HCT116 (cell line): ENCODE results near the gene FAM78B. TPM values are rescaled to one million over a fixed set of nuclear protein-coding genes. Genes with fewer than 3 reads are reported as not detected.
A peak's percentile ranks its signal among the peaks of the same experiment; 100 is the strongest.

Experiments
- ATAC-seq: fragments of 200-7000 bp; cut with Tn5 transposase; 2 replicates; pipeline ENCODE4 v1.9.1; 2020; ENCODE audit warnings: mild to moderate bottlenecking, moderate library complexity
- BruUV-seq: library from RNA; stranded (reverse); fragments of 400-500 nt; replicated peaks from 2 replicates; lab custom pipeline; 2021; lab: Mats Ljungman, UMichigan
- CTCF ChIA-PET: fragments of 300-600 bp; sonication (Branson Sonifier 250); formaldehyde crosslinking; loops from one replicate; lab custom pipeline; 2021; ENCODE audit warnings: antibody characterized with exemption; lab: Charles Lee
- POLR2A ChIA-PET: fragments of 300-600, 350-600 bp; sonication (Branson Sonifier 250); formaldehyde crosslinking; loops from one replicate; lab custom pipeline; 2021; ENCODE audit warnings: antibody characterized with exemption; lab: Charles Lee
- RAD21 ChIA-PET, 2 experiments: fragments of 300-600 bp; sonication (Branson Sonifier 250); formaldehyde crosslinking; loops; one replicate each; lab custom pipeline; 2023; ENCODE audit warnings: low total read pairs in 2 of 2; ENCODE audit not compliant: uncharacterized antibody in 2 of 2, unreplicated experiment in 2 of 2, low non-redundant PET in 1 of 2; lab: Charles Lee
- DNase-seq: peaks from one replicate; pipeline ENCODE4 v3.0.0-alpha.2; 2010; ENCODE audit warnings: low read depth, low spot score
- H2AFZ ChIP-seq: fragments of 200-600 bp; shearing (Covaris generic), sonication (generic); 2 replicates; pipeline ENCODE4 v1.6.1; 2017; ENCODE audit warnings: low read depth, mixed run types, mixed read lengths, antibody characterized with exemption, low read length; ENCODE audit not compliant: poor library complexity, severe bottlenecking
- H3K27ac ChIP-seq: 2 replicates; pipeline ENCODE4 v1.5.1; 2012; ENCODE audit warnings: low read depth, low read length
- H3K27me3 ChIP-seq: fragments of 200-600 bp; sonication (generic); 2 replicates; pipeline ENCODE4 v1.6.1; 2016; ENCODE audit warnings: mixed run types, low read length, mixed read lengths; ENCODE audit not compliant: insufficient read depth
- H3K36me3 ChIP-seq, 2 experiments: fragments of 200-500 bp in 1 of 2; fragments of 200-600 bp in 1 of 2; sonication (Bioruptor generic) in 1 of 2; sonication (generic) in 1 of 2; 2 replicates each; pipeline versions ENCODE4 v1.5.1 to v1.6.1; 2014 to 2016; ENCODE audit warnings: low read length in 2 of 2, inconsistent platforms in 1 of 2, mixed read lengths in 1 of 2, mixed run types in 1 of 2; ENCODE audit not compliant: insufficient read depth in 2 of 2, control insufficient read depth in 1 of 2
- H3K4me1 ChIP-seq, 2 experiments: fragments of 200-600 bp in 1 of 2; sonication (generic) in 1 of 2; 2 replicates each; pipeline versions ENCODE4 v1.5.1 to v1.6.1; 2012 to 2017; ENCODE audit warnings: low read length in 2 of 2, inconsistent platforms in 1 of 2, mild to moderate bottlenecking in 1 of 2, mixed read lengths in 1 of 2, mixed run types in 1 of 2, moderate library complexity in 1 of 2; ENCODE audit not compliant: insufficient read depth in 2 of 2, control insufficient read depth in 1 of 2
- H3K4me2 ChIP-seq: fragments of 200-600 bp; sonication (generic); 2 replicates; pipeline ENCODE4 v1.6.1; 2017; ENCODE audit warnings: mixed run types, low read length, mixed read lengths
- H3K4me3 ChIP-seq, 2 experiments: fragments of 200-600 bp in 1 of 2; sonication (generic) in 1 of 2; replicated peaks in 1 of 2; 2 replicates each; pipeline ENCODE4 v1.5.1; 2011 to 2016; ENCODE audit warnings: low read length in 2 of 2, control low read depth in 1 of 2, low read depth in 1 of 2, mild to moderate bottlenecking in 1 of 2, mixed read lengths in 1 of 2, mixed run types in 1 of 2
- H3K79me2 ChIP-seq: fragments of 200-600 bp; sonication (generic); 2 replicates; pipeline ENCODE4 v1.6.1; 2017; ENCODE audit warnings: mild to moderate bottlenecking, mixed run types, low read length, moderate library complexity, mixed read lengths; ENCODE audit not compliant: insufficient read depth
- H3K9ac ChIP-seq: fragments of 200-600 bp; sonication (generic); 2 replicates; pipeline ENCODE4 v1.6.1; 2016; ENCODE audit warnings: low read length, mixed read lengths
- H3K9me2 ChIP-seq: fragments of 200-600 bp; sonication (generic), shearing (Covaris generic); 2 replicates; pipeline ENCODE4 v1.6.1; 2017; ENCODE audit warnings: mixed run types, mild to moderate bottlenecking, moderate library complexity; ENCODE audit not compliant: insufficient read depth
- H3K9me3 ChIP-seq, 2 experiments: fragments of 200-500 bp in 1 of 2; fragments of 200-600 bp in 1 of 2; sonication (Bioruptor generic) in 1 of 2; sonication (generic) in 1 of 2; 2 replicates each; pipeline ENCODE4 v1.6.1; 2014 to 2017; ENCODE audit warnings: low read length in 2 of 2, mixed read lengths in 2 of 2, inconsistent platforms in 1 of 2, low read depth in 1 of 2, mild to moderate bottlenecking in 1 of 2, mixed run types in 1 of 2, moderate library complexity in 1 of 2; ENCODE audit not compliant: control insufficient read depth in 1 of 2, insufficient read depth in 1 of 2
- H4K20me1 ChIP-seq: fragments of 200-600 bp; sonication (generic), shearing (Covaris generic); 2 replicates; pipeline ENCODE4 v1.6.1; 2017; ENCODE audit warnings: mixed run types, mild to moderate bottlenecking, moderate library complexity; ENCODE audit not compliant: insufficient read depth
- CEBPB ChIP-seq: IDR thresholded peaks from 2 replicates; pipeline ENCODE4 v1.6.1; 2012; ENCODE audit warnings: low read depth
- CTCF ChIP-seq, 3 experiments: fragments of 200-600 bp in 1 of 3; sonication (generic) in 1 of 3; IDR thresholded peaks in 2 of 3; conservative IDR thresholded peaks in 1 of 3; 2 replicates each; pipeline ENCODE4 v1.5.1; 2012 to 2017; ENCODE audit warnings: low read depth in 2 of 3, low read length in 2 of 3, antibody characterized with exemption in 1 of 3, borderline replicate concordance in 1 of 3, control low read depth in 1 of 3, mild to moderate bottlenecking in 1 of 3, mixed read lengths in 1 of 3, mixed run types in 1 of 3, moderate library complexity in 1 of 3; ENCODE audit not compliant: insufficient read depth in 1 of 3
- EZH2 ChIP-seq: fragments of 200-600 bp; sonication (generic); IDR thresholded peaks from 2 replicates; pipeline ENCODE4 v1.6.1; 2017; ENCODE audit warnings: antibody characterized with exemption, mixed run types
- JUND ChIP-seq: IDR thresholded peaks from 2 replicates; pipeline ENCODE4 v1.6.1; 2012
- ZBTB33 ChIP-seq: IDR thresholded peaks from 2 replicates; pipeline ENCODE4 v1.6.1; 2011; ENCODE audit warnings: mild to moderate bottlenecking, low read length, moderate library complexity; ENCODE audit not compliant: insufficient replicate concordance; ENCODE audit errors: extremely low read depth
- intact Hi-C: fragments of 100-400 bp; cut with micrococcal nuclease; formaldehyde crosslinking; loops from 2 replicates; pipeline ENCODE4 v1.10.0; 2022
- total RNA-seq: library from RNA; stranded (reverse); gene quantifications from one replicate; pipeline ENCODE4 v1.2.1, GENCODE V29; 2021; ENCODE audit not compliant: unreplicated experiment

The FAM78B gene
- total RNA-seq, 1 experiment from 2014 or later, result 1.4 TPM

GRCh38 chr1:166167572-166167925 lies 748 bp upstream of the FAM78B start:
- H3K36me3 ChIP-seq, result no peaks in the 10 kb centered on the region
- H3K79me2 ChIP-seq, result no peaks in the 10 kb centered on the region
- no peaks in the 10 kb centered on the region for H3K9me2 ChIP-seq
- H4K20me1 ChIP-seq, result no peaks in the 10 kb centered on the region
- peak overlapping the region; percentile 86 for H2AFZ ChIP-seq
- ChIA-PET RAD21 (no interaction called here), CTCF (no interaction called here), POLR2A (no interaction called here)
- no peaks in the 10 kb centered on the region for H3K27me3 ChIP-seq
- no peak for DNase-seq
- H3K4me3 ChIP-seq, result peak overlapping the region; percentile 41 to 54
- no peak overlapping the region for H3K9ac ChIP-seq
- peaks cover 0 to 38% of the 10 kb centered on the region in 2 experiments; a peak in 3 of 4 replicates for H3K4me1 ChIP-seq
- no peaks in the 10 kb centered on the region for H3K9me3 ChIP-seq
- peak overlapping the region; percentile 82 for H3K4me2 ChIP-seq
- BruUV-seq, result no TSS peak
- H3K27ac ChIP-seq, result no peak overlapping the region
- intact Hi-C loops, result loop anchor here (5.0 kb wide), 1 partner anchor 535 kb away; the partner anchor contains the start of gene MGST3
- ATAC-seq, result peak; percentile 29
- peak; percentile 2 to 30 (median 12); a peak in 3 of 6 replicates for TF ChIP-seq CTCF (IDR thresholded peaks at IDR 0.05 in 2 of 3, conservative IDR thresholded peaks at IDR 0.05 in 1 of 3; ENCODE audit: borderline replicate concordance in 1 of 3, insufficient read depth in 1 of 3, low read depth in 2 of 3, low read length in 2 of 3)
- TF ChIP-seq JUND, result no peak
- TF ChIP-seq EZH2, result no peak
- no peak for TF ChIP-seq ZBTB33
- no peak for TF ChIP-seq CEBPB
- TF ChIP-seq, all 23 proteins: peak for 1
